Germinal center (tissue), 1 donor: Measurements from ENCODE around the gene DCST1.
A peak's percentile ranks its signal among the peaks of the same experiment; 100 is the strongest.

Experiments
- DNase-seq: peaks from one replicate; pipeline ENCODE4 v3.0.0; 2012; ENCODE audit warnings: mixed read lengths, low spot score

Gene DCST1

GRCh38 chr1:155073377-155074242 lies 40.0 kb downstream of the DCST1 start:
- DNase-seq: no peak

GRCh38 chr1:155075535-155075934 lies 41.9 kb downstream of the DCST1 start:
- DNase-seq: no peak

- no peak for DNase-seq
Observed at GRCh38 chr1:155076371-155076770, 42.7 kb downstream of the DCST1 start.

GRCh38 chr1:155077346-155077745 lies 43.7 kb downstream of the DCST1 start:
- DNase-seq: no peak

GRCh38 chr1:155077758-155078445 lies 44.3 kb downstream of the DCST1 start:
- no peak for DNase-seq

GRCh38 chr1:155078469-155079209 lies 45.0 kb downstream of the DCST1 start, which contains the start of gene EFNA3:
EFNA3 (plus strand) TSS chr1:155078837; CDS start chr1:155078942, 105 bp downstream.
- DNase-seq: peak; percentile 91

- no peak for DNase-seq
Observed at GRCh38 chr1:155079210-155079486, 45.5 kb downstream of the DCST1 start.

GRCh38 chr1:155079487-155080311 lies 46.1 kb downstream of the DCST1 start:
- no peak for DNase-seq

GRCh38 chr1:155080312-155081228 lies 46.9 kb downstream of the DCST1 start:
- no peak for DNase-seq

- no peak for DNase-seq
Observed at GRCh38 chr1:155081472-155082300, 48.1 kb downstream of the DCST1 start.

GRCh38 chr1:155082301-155083051 lies 48.9 kb downstream of the DCST1 start:
- no peak for DNase-seq

- DNase-seq: no peak
Observed at GRCh38 chr1:155083052-155083541, 49.5 kb downstream of the DCST1 start.

GRCh38 chr1:155083865-155084721 lies 50.5 kb downstream of the DCST1 start:
- DNase-seq: no peak

- peak; percentile 94 for DNase-seq
Observed at GRCh38 chr1:155084722-155085503, 51.3 kb downstream of the DCST1 start.

GRCh38 chr1:155085504-155086127 lies 52.0 kb downstream of the DCST1 start:
- no peak for DNase-seq

GRCh38 chr1:155086128-155086741 lies 52.6 kb downstream of the DCST1 start:
- DNase-seq: peak; percentile 85
